ENCODE data around the gene GYG2.

DNA sequence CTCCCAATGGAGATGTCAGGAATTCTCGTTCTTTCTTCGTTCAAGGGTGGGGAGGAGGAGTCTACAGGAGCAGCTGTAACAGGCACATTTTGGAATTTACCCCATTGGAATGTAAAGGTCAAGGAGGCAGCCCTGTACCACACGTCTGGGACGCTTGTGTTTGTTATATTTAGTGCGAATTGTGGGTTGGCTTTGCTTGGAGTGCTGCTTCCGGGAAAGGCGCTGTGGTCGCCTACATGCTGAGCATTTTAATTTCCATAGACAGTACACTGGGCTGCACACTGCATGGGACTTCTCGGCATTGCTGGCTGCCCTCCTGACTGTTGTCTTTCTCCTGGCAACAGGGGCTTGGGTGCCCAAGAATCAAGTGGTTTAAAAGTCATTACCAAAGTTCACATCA, 12.8 kb downstream of the GYG2 start:
- TF ChIP-seq POLR2AphosphoS5 (IDR thresholded peaks at IDR 0.05; ENCODE audit: low read depth, low read length): no peak
- TF ChIP-seq, protein P1, sequence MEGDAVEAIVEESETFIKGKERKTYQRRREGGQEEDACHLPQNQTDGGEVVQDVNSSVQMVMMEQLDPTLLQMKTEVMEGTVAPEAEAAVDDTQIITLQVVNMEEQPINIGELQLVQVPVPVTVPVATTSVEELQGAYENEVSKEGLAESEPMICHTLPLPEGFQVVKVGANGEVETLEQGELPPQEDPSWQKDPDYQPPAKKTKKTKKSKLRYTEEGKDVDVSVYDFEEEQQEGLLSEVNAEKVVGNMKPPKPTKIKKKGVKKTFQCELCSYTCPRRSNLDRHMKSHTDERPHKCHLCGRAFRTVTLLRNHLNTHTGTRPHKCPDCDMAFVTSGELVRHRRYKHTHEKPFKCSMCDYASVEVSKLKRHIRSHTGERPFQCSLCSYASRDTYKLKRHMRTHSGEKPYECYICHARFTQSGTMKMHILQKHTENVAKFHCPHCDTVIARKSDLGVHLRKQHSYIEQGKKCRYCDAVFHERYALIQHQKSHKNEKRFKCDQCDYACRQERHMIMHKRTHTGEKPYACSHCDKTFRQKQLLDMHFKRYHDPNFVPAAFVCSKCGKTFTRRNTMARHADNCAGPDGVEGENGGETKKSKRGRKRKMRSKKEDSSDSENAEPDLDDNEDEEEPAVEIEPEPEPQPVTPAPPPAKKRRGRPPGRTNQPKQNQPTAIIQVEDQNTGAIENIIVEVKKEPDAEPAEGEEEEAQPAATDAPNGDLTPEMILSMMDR (IDR thresholded peaks at IDR 0.05 in 2 of 3, conservative IDR thresholded peaks at IDR 0.05 in 1 of 3; ENCODE audit: borderline replicate concordance in 1 of 3, insufficient read depth in 1 of 3, low read depth in 2 of 3, low read length in 2 of 3): no peak
- no peak for TF ChIP-seq REST (IDR thresholded peaks at IDR 0.05; ENCODE audit: low read depth)
- TF ChIP-seq EZH2phosphoT487 (IDR thresholded peaks at IDR 0.05; ENCODE audit: borderline replicate concordance): no peak
- TF ChIP-seq POLR2A (IDR thresholded peaks at IDR 0.05; ENCODE audit: borderline replicate concordance, extremely low read depth, insufficient read depth, insufficient read length): no peak

Data from HCT116 (cell line).